Stimulated activated CD4-positive, alpha-beta T cell treated with anti-CD3 and anti-CD28 coated beads, Interleukin-4, amount 100 ng/mL, for 1 hour (primary cell): ENCODE results near the gene AK5.
"Not testable (repeated sequence)": the region's sequence is repeated elsewhere in the genome, so short reads cannot be mapped to it uniquely, and the experiment has no call there.

Experiments used
- DNase-seq: peaks from one replicate; pipeline ENCODE4 v3.0.0-alpha.2; 2020

Gene AK5

GRCh38 chr1:77405186-77405585 lies 123.4 kb downstream of the AK5 start:
- DNase-seq, result no peak

GRCh38 chr1:77406661-77407060 lies 124.8 kb downstream of the AK5 start:
- DNase-seq, result no peak

GRCh38 chr1:77407738-77408375 lies 126.0 kb downstream of the AK5 start:
- no peak for DNase-seq

GRCh38 chr1:77408933-77409332 lies 127.1 kb downstream of the AK5 start:
- DNase-seq, result not testable (repeated sequence)

GRCh38 chr1:77412069-77412819 lies 130.4 kb downstream of the AK5 start:
- DNase-seq, result no peak

GRCh38 chr1:77412820-77413530 lies 131.2 kb downstream of the AK5 start:
- no peak for DNase-seq

GRCh38 chr1:77413541-77414335 lies 131.9 kb downstream of the AK5 start:
- DNase-seq, result no peak

- DNase-seq, result no peak
These were observed 133.8 kb downstream of the AK5 start for GRCh38 chr1:77415579-77415978.

GRCh38 chr1:77416692-77417450 lies 135.1 kb downstream of the AK5 start:
- no peak for DNase-seq

GRCh38 chr1:77418055-77418454 lies 136.2 kb downstream of the AK5 start:
- DNase-seq, result not testable (repeated sequence)

GRCh38 chr1:77421504-77422233 lies 139.8 kb downstream of the AK5 start:
- no peak for DNase-seq

- no peak for DNase-seq
These were observed 142.4 kb downstream of the AK5 start for GRCh38 chr1:77424236-77424635.

- no peak for DNase-seq
These were observed 146.2 kb downstream of the AK5 start for GRCh38 chr1:77428068-77428467.

GRCh38 chr1:77430966-77431690 lies 149.3 kb downstream of the AK5 start:
- no peak for DNase-seq

- no peak for DNase-seq
These were observed 152.1 kb downstream of the AK5 start for GRCh38 chr1:77433934-77434333.

GRCh38 chr1:77434967-77435366 lies 153.1 kb downstream of the AK5 start:
- no peak for DNase-seq

- no peak for DNase-seq
These were observed 156.6 kb downstream of the AK5 start for GRCh38 chr1:77438236-77438913.

GRCh38 chr1:77446841-77447555 lies 165.2 kb downstream of the AK5 start:
- no peak for DNase-seq

GRCh38 chr1:77447669-77448068 lies 165.8 kb downstream of the AK5 start:
- no peak for DNase-seq

GRCh38 chr1:77459881-77460280 lies 178.1 kb downstream of the AK5 start:
- no peak for DNase-seq
